VCaP (cell line): ENCODE measurements around the gene MTFR1L.

ENCODE experiments used
- H3K27ac ChIP-seq: fragments of 450-650 bp; 2 replicates; pipeline ENCODE4 v1.5.1; 2017
- TF ChIP-seq, protein P1 (sequence below): fragments of 450-650 bp; conservative IDR thresholded peaks from 2 replicates; pipeline ENCODE4 v1.5.1; 2017; ENCODE audit warnings: mild to moderate bottlenecking, moderate library complexity

The MTFR1L gene

DNA sequence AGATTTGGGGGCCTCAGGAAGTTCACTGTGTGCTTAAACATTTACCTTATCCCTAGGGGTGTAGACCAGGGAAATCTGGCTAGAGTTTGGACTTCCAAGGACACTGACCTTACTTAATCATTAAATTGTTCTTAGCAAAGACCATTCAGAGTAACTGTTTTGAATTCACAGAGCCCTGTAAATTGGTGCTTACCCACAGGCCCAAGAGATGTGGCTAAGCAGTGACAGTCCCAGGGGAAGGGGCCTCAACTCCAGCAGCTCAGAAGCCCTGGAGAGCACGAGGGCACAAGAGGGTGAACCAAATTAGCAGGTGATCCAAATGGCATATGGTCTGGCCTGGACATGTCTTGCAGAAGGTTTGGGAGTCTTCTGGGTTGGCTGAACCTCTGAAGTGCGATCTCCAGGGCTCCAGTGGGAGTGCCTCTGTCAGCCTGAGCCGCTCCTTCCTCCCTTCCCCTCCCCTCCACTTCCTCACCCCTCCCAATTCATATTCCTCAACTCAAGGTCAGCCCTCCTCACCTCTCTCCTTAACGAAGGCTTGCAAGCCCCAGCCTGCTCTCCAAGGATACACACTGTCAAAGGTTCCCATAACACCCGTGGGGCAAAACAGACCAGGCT lies 51.4 kb downstream of the MTFR1L start:
- H3K27ac ChIP-seq = peak overlapping the region; percentile 97; the same call in 1 of the 2 replicates
- TF ChIP-seq, protein P1, sequence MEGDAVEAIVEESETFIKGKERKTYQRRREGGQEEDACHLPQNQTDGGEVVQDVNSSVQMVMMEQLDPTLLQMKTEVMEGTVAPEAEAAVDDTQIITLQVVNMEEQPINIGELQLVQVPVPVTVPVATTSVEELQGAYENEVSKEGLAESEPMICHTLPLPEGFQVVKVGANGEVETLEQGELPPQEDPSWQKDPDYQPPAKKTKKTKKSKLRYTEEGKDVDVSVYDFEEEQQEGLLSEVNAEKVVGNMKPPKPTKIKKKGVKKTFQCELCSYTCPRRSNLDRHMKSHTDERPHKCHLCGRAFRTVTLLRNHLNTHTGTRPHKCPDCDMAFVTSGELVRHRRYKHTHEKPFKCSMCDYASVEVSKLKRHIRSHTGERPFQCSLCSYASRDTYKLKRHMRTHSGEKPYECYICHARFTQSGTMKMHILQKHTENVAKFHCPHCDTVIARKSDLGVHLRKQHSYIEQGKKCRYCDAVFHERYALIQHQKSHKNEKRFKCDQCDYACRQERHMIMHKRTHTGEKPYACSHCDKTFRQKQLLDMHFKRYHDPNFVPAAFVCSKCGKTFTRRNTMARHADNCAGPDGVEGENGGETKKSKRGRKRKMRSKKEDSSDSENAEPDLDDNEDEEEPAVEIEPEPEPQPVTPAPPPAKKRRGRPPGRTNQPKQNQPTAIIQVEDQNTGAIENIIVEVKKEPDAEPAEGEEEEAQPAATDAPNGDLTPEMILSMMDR = no peak

DNA sequence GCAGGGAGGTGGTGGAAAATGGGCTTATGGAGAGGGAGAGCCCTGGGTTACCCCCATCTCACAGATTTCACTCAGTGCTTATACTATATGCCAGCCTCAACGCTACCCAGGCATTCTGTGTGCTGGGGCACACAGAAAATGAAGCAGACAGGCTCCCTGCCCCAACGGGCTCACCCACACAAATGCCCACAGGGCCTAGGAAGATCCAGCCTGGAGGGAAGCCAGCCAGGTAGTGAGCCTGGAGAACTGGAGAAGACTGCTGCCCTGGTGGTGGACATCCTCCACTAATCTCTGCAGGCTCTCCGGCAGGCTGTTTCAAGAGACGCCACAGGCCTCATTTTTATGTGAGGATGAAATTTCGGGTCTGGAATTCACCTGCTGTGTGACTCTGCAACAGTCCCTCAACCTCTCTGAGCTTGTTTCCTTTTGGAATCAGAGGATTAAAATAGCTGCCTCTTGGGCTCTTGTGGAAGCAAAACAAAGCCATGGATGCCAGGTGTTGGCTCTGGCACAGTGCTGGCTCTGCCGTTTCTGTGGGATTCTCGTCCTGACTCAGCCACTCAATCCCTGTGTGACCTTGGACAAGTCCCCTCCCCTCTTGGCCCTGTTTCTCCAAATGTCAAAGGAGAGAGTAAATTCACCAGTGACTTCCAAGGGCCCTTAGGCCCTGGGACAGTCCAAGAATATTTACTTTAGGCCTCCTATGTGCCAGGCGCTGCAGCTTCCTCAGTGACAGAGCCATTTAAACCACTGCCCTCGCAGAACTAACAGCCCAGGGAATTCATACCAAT lies 52.1 kb downstream of the MTFR1L start:
- TF ChIP-seq, protein P1 = no peak
- H3K27ac ChIP-seq = peak overlapping the region; percentile 97

DNA sequence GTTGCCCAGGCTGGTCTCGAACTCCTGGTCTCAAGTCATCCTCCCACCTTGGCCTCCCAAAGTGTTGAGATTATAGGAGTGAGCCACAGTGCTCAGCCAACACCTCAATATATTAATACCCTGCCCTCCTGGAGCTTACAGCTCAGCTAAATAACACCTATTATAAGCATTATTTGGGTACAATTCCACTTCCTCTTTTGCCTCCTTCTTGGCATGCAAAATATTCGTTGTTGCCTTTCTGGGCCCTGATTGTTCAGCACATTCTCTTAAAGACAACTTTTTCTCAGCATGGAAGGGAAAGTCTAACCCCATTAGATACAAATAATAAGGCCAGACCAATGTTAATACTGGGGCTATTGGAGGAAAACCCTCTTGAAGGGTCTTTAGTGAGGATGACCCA lies 53.0 kb downstream of the MTFR1L start:
- TF ChIP-seq, protein P1 = no peak
- peak overlapping the region; percentile 97 for H3K27ac ChIP-seq

DNA sequence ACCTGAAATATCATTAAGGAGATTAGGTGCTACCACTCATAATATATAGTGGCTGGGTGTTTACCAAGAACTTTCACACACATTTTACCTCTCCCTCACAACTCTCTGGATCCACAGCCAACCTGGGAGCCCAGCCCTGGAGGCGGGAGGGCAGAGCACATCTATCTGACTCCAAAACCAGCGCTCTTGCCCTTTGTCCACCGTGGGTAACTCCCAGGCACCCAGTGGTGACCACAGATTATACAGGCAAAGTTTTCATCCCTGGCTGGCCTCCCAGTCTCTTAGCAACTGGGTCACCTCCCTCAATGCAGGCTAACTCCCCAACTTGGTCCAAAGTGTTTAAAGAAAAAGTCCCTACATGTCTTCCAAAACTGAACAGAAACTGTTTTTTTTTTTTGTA lies 53.4 kb downstream of the MTFR1L start:
- TF ChIP-seq, protein P1 = no peak
- peak overlapping the region; percentile 97; the same call in 1 of the 2 replicates for H3K27ac ChIP-seq

DNA sequence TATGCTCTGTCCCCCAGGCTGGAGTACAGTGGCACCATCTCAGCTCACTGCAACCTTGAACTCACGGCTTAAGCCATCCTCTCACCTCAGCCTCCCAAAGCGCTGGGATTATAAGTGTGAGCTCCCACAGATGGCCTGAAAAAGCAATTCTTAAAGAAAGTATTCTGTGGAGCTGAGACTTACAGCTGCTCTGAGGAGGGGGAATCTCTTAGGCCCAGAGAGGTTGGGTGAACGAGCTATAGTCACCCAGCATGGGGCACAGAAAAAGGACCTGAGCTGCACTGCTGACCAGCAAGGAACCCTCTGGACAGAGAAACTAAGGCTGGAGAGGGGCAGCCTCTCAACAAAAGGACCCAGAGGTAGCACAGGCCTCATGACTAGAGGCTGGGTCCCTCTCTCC lies 54.5 kb downstream of the MTFR1L start:
- TF ChIP-seq, protein P1 = no peak
- H3K27ac ChIP-seq = peak overlapping the region; percentile 97

DNA sequence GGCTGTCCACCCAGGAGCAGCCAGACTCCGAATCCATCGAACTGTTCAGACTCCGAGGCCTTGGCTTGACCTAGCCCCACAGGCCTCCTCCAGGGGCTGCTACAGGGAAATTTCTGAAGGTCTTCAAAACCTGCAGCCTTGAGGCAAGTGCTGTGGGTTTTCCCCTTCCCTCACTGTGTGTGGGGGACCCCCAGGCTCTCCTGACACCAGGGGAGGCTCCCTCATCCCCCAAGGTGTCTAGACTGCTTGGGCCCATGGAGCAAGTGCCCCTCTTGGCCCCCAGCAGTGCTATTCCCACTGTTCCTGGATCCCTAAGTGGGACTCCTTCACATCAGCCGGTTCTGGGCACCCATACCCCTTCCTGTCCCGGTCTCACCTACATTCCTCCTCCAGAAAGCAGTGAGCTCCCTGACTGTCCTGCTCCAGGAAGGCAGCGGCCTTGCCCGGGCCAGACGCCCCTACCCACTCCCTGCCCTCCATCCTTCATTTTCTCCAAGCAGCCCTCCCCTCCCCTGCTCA lies 54.9 kb downstream of the MTFR1L start:
- TF ChIP-seq, protein P1 = no peak
- peak overlapping the region; percentile 97 for H3K27ac ChIP-seq

DNA sequence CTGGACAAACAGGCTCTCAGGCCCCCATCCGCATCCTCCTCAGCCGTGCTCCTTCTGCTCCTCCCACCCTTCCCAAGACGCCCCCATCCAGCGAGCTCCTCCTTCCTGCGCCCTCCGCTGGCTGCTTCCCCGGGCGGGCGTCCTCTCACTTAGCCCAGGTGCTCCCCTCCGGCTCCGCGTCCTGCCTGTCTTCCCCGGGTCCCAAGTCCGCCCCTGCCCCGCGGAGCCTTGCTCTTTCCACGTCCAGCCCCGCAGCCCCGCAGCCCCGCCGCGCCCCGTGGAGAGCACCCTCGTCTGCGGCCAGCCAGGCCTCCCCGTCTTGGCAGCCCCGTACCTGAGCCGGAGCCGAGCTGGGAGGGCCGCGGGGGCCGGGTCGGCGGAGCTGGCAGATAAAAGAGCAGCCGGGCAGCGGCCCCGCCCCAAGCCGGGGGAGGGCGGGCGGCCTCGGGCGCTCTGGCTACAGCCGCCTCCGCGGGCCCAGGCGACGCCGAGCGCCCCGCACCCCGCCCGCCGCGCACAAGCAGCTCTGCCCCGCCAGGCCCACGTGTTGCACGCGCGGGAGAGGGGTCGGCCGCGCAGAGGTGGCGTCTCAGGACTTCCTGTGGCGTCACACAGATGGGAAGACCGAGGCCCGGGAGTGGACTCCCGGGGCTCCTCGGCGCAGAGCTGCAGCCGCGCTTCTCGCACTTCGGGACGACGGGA lies 55.6 kb downstream of the MTFR1L start, which contains the start of gene PAQR7:
PAQR7 (minus strand) TSS at position 555 of the 702 bp plus-strand sequence. CDS start 11,869 bp downstream, outside the sequence.
- peak within 1 kb of the TSS; percentile 97 for H3K27ac ChIP-seq
- TF ChIP-seq, protein P1 = no peak; the same call in 1 of the 2 replicates
